Astrocyte (in vitro differentiated cells and primary cell): ENCODE results near the gene PJA1.

ENCODE experiments used
- CTCF ChIP-seq: IDR thresholded peaks from 2 replicates; pipeline ENCODE4 v1.5.1; 2011; ENCODE audit warnings: low read depth, mild to moderate bottlenecking, inconsistent platforms, low read length, moderate library complexity; ENCODE audit not compliant: insufficient read depth
- EZH2 ChIP-seq: IDR thresholded peaks from 2 replicates; pipeline ENCODE4 v1.6.1; 2012; ENCODE audit warnings: mild to moderate bottlenecking, low read length, inconsistent platforms; ENCODE audit not compliant: insufficient read depth

- TF ChIP-seq CTCF (no peak), EZH2 (no peak)
These were observed 19.9 kb upstream of the PJA1 start for GRCh38 chrX:69185141-69185540.
